Psoas muscle (tissue), 8 donors: Measurements from ENCODE around the gene PAIP2B. TPM values are rescaled to one million over a fixed set of nuclear protein-coding genes. Genes with fewer than 3 reads are reported as not detected.

Source experiments
- ATAC-seq, 4 donors: fragments of 200-7000 bp; cut with Tn5 transposase; one replicate each; pipeline ENCODE4 v1.9.1; 2020; ENCODE audit warnings: moderate library complexity in 3 of 4, mild to moderate bottlenecking in 2 of 4
- DNase-seq, 2 donors: peaks; one replicate each; pipeline ENCODE4 v3.0.0-alpha.2; 2020
- H3K27ac ChIP-seq: fragments of 200-600 bp; one replicate; pipeline ENCODE4 v1.8.0; 2022
- H3K27me3 ChIP-seq, 3 donors: fragments of 200-600 bp in 1 of 3; one replicate each; pipeline versions ENCODE4 v1.6.1 to v1.8.0; 2013 to 2022; ENCODE audit warnings: low read length in 2 of 3, mild to moderate bottlenecking in 2 of 3, moderate library complexity in 1 of 3; ENCODE audit not compliant: insufficient read depth in 3 of 3
- H3K36me3 ChIP-seq, 2 donors: fragments of 200-600 bp in 1 of 2; one replicate each; pipeline versions ENCODE4 v1.6.1 to v1.8.0; 2013 to 2022; ENCODE audit warnings: low read depth in 1 of 2, mild to moderate bottlenecking in 1 of 2, moderate library complexity in 1 of 2; ENCODE audit not compliant: insufficient read depth in 1 of 2
- H3K4me1 ChIP-seq: fragments of 200-600 bp; one replicate; pipeline ENCODE4 v1.8.0; 2022
- H3K4me3 ChIP-seq: fragments of 200-600 bp; one replicate; pipeline ENCODE4 v1.8.0; 2022; ENCODE audit warnings: mild to moderate bottlenecking
- H3K9me3 ChIP-seq: fragments of 200-600 bp; one replicate; pipeline ENCODE4 v1.8.0; 2022
- WGBS, 3 donors: extraction: QIAGEN DNeasy Blood & Tissue Kit; methylation state at CpG; one replicate each; pipeline versions ENCODE4 v1.1.6 to v1.1.7; 2013; 5-methylcytosine and 5-hydroxymethylcytosine counted together
- intact Hi-C, 2 donors: fragments of 100-400 bp; cut with DNase I; formaldehyde crosslinking; loops; one replicate each; pipeline versions ENCODE4 v1.11.0 to v1.14.2; 2022
- polyA plus RNA-seq, 3 donors: library from polyadenylated mRNA; stranded (reverse); fragments of 200-250 nt; gene quantifications; one replicate each; pipeline ENCODE4 v1.2.3, GENCODE V29; 2013
- total RNA-seq, 4 donors: library from RNA; stranded (reverse); fragmentation: NEBNext Ultra II Directional in 2 of 4; extraction: Animal tissue kit (Norgen Biotek cat#: 25700) in 2 of 4; gene quantifications; one replicate each; pipeline versions ENCODE4 v1.2.1 to v1.2.4, GENCODE V29; 2021 to 2023
- TF ChIP-seq, protein P1 (sequence below): fragments of 200-600 bp; IDR thresholded peaks from one replicate; pipeline ENCODE4 v1.8.0; 2022; ENCODE audit warnings: antibody characterized with exemption
- donor health status: healthy with polysubstance abuse.
- donor health status: DM: no; HTN: no; CAD: no; lungs with moderate emphysema.
- donor health status: Bipolar disorder and iron deficiency.
- donor health status: healthy.
- donor health status: DM: yes; HTN: yes; CAD: no.
- donor health status: DM: no; HTN: no; CAD: no.
- donor health status: DM: no; HTN: no; CAD: no.
- donor health status: DM: yes; HTN: yes; CAD: no.

PAIP2B gene
- total and polyA plus RNA-seq, 7 donors: 2.7 to 47.4 (median 14.0) TPM

GRCh38 chr2:71215447-71215846 lies 11.5 kb downstream of the PAIP2B start:
- ATAC-seq: no peak
- peaks cover 14% of the 10 kb centered on the region for H3K4me1 ChIP-seq

DNA sequence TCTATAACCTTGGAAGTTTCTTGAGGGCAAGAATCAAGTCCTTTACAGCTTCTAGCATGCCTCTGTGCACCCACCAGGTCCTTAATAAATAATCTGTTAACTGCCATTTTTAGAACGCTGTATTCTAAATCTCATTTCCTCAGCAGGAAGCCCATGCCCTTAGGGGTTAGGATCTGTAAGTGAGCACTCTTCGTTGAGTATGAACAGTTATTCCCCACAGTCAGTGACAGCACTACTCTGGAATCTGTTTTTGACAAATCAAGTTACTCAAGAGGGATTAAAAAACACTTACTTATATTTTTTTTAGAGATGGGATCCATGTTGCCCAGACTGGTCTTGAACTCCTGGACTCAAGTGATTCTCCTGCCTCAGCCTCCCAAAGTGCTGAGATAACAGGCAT lies 14.6 kb downstream of the PAIP2B start:
- no peaks in the 10 kb centered on the region for H3K27me3 ChIP-seq
- no peaks in the 10 kb centered on the region for H3K9me3 ChIP-seq
- H3K36me3 ChIP-seq: no peaks in the 10 kb centered on the region
- intact Hi-C loops: no loop called here
- peaks cover 20% of the 10 kb centered on the region for H3K4me1 ChIP-seq
- ATAC-seq (no peak), DNase-seq (no peak)
- no peak overlapping the region for H3K4me3 ChIP-seq
- TF ChIP-seq, protein P1, sequence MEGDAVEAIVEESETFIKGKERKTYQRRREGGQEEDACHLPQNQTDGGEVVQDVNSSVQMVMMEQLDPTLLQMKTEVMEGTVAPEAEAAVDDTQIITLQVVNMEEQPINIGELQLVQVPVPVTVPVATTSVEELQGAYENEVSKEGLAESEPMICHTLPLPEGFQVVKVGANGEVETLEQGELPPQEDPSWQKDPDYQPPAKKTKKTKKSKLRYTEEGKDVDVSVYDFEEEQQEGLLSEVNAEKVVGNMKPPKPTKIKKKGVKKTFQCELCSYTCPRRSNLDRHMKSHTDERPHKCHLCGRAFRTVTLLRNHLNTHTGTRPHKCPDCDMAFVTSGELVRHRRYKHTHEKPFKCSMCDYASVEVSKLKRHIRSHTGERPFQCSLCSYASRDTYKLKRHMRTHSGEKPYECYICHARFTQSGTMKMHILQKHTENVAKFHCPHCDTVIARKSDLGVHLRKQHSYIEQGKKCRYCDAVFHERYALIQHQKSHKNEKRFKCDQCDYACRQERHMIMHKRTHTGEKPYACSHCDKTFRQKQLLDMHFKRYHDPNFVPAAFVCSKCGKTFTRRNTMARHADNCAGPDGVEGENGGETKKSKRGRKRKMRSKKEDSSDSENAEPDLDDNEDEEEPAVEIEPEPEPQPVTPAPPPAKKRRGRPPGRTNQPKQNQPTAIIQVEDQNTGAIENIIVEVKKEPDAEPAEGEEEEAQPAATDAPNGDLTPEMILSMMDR: no peak
- H3K27ac ChIP-seq: no peak overlapping the region
- WGBS, 3 donors: 49 to 63% (median 51%) methylated on average over 2 of the region's 2 CpGs

More at GRCh38 chr2:71215447-71215846, 11.5 kb downstream of the PAIP2B start:
- Histone ChIP-seq H3K27me3 (no peaks in the 10 kb centered on the region), H3K4me3 (no peak overlapping the region), H3K9me3 (no peaks in the 10 kb centered on the region), H3K27ac (no peak overlapping the region), H3K36me3 (no peaks in the 10 kb centered on the region)
- 62 to 83% (median 75%) methylated on average over 3 of the region's 3 CpGs for WGBS, 3 donors
- TF ChIP-seq, protein P1: no peak
- DNase-seq: no peak
- intact Hi-C loops: no loop called here

GRCh38 chr2:71210292-71210691 lies 16.6 kb downstream of the PAIP2B start:
- H3K4me3 ChIP-seq: no peak overlapping the region
- DNase-seq (no peak), ATAC-seq (no peak)
- no peaks in the 10 kb centered on the region for H3K27me3 ChIP-seq
- no peaks in the 10 kb centered on the region for H3K36me3 ChIP-seq
- no peaks in the 10 kb centered on the region for H3K9me3 ChIP-seq
- intact Hi-C loops: no loop called here
- 74 to 77% (median 75%) methylated on average over 3 of the region's 3 CpGs for WGBS, 3 donors
- TF ChIP-seq, protein P1: no peak
- H3K27ac ChIP-seq: no peak overlapping the region
- peaks cover 13% of the 10 kb centered on the region for H3K4me1 ChIP-seq

- H3K4me1 ChIP-seq: peaks cover 10% of the 10 kb centered on the region
- H3K36me3 ChIP-seq: no peaks in the 10 kb centered on the region
- no peaks in the 10 kb centered on the region for H3K9me3 ChIP-seq
- DNase-seq (no peak), ATAC-seq (no peak)
- 37 to 64% (median 44%) methylated on average over 2 of the region's 2 CpGs for WGBS, 3 donors
- H3K4me3 ChIP-seq: no peak overlapping the region
- no peaks in the 10 kb centered on the region for H3K27me3 ChIP-seq
- H3K27ac ChIP-seq: no peak overlapping the region
- intact Hi-C loops: no loop called here
- TF ChIP-seq, protein P1: no peak
Measured at GRCh38 chr2:71208756-71209155, 18.1 kb downstream of the PAIP2B start.

GRCh38 chr2:71207601-71208000 lies 19.3 kb downstream of the PAIP2B start:
- no peaks in the 10 kb centered on the region for H3K9me3 ChIP-seq
- intact Hi-C loops: no loop called here
- H3K4me3 ChIP-seq: no peak overlapping the region
- TF ChIP-seq, protein P1: no peak
- peaks cover 10% of the 10 kb centered on the region for H3K4me1 ChIP-seq
- no peak for DNase-seq
- ATAC-seq: no peak
- H3K36me3 ChIP-seq: no peaks in the 10 kb centered on the region
- H3K27me3 ChIP-seq: no peaks in the 10 kb centered on the region
- no peak overlapping the region for H3K27ac ChIP-seq
- WGBS, 3 donors: 88 to 96% (median 94%) methylated on average over 1 of the region's 1 CpG
